Naive thymus-derived CD4-positive, alpha-beta T cell (primary cell): ENCODE measurements around the gene ERV3-1. TPM values are rescaled to one million over a fixed set of nuclear protein-coding genes. Genes with fewer than 3 reads are reported as not detected.
"Not testable (repeated sequence)": the region's sequence is repeated elsewhere in the genome, so short reads cannot be mapped to it uniquely, and the experiment has no call there.

ENCODE experiments used
- ATAC-seq: fragments of 150-1000 bp; cut with Tn5 transposase; 2 replicates; pipeline ENCODE4 v1.10.0; 2021; ENCODE audit warnings: mild to moderate bottlenecking, moderate library complexity
- CTCF ChIA-PET: fragments of 350-600 bp; sonication (Branson Sonifier 250); formaldehyde crosslinking; loops from one replicate; lab custom pipeline; 2021; ENCODE audit warnings: antibody characterized with exemption; lab: Charles Lee
- POLR2A ChIA-PET: fragments of 350-600 bp; sonication (Branson Sonifier 250); formaldehyde crosslinking; loops from one replicate; lab custom pipeline; 2021; ENCODE audit warnings: antibody characterized with exemption, inconsistent platforms; lab: Charles Lee
- DNase-seq, 9 donors: peaks; one replicate each; pipeline versions ENCODE4 v3.0.0 to v3.0.0-alpha.2; 2020 to 2022; ENCODE audit warnings: mixed read lengths in 1 of 9
- H3K27ac ChIP-seq: one replicate; pipeline ENCODE4 v1.7.0; 2013; ENCODE audit warnings: mild to moderate bottlenecking, low read depth, low read length, moderate library complexity
- H3K27me3 ChIP-seq, 2 donors: one replicate each; pipeline ENCODE4 v1.7.0; 2013; ENCODE audit warnings: low read length in 2 of 2, mild to moderate bottlenecking in 2 of 2, moderate library complexity in 2 of 2; ENCODE audit not compliant: control insufficient read depth in 2 of 2, insufficient read depth in 2 of 2
- H3K36me3 ChIP-seq, 3 experiments: 1 replicate in 2 of 3; 2 replicates in 1 of 3; pipeline ENCODE4 v1.7.0; 2013; ENCODE audit warnings: low read length in 3 of 3, mild to moderate bottlenecking in 3 of 3, moderate library complexity in 1 of 3; ENCODE audit not compliant: insufficient read depth in 3 of 3, control insufficient read depth in 2 of 3
- H3K4me1 ChIP-seq, 2 donors: one replicate each; pipeline ENCODE4 v1.7.0; 2013; ENCODE audit warnings: low read length in 2 of 2, mild to moderate bottlenecking in 2 of 2, moderate library complexity in 1 of 2; ENCODE audit not compliant: control insufficient read depth in 2 of 2, insufficient read depth in 2 of 2
- H3K4me3 ChIP-seq: 2 replicates; pipeline ENCODE4 v1.7.0; 2013; ENCODE audit warnings: mild to moderate bottlenecking, low read length
- H3K9me3 ChIP-seq, 3 experiments: 1 replicate in 2 of 3; 2 replicates in 1 of 3; pipeline ENCODE4 v1.7.0; 2013; ENCODE audit warnings: low read length in 3 of 3; ENCODE audit not compliant: control insufficient read depth in 2 of 3
- H3K27ac Mint-ChIP-seq, 9 donors: one replicate each; pipeline ENCODE4 v1.8.0; 2020 to 2022; ENCODE audit warnings: mixed read lengths in 9 of 9, mild to moderate bottlenecking in 8 of 9, moderate library complexity in 5 of 9, inconsistent platforms in 2 of 9
- H3K27me3 Mint-ChIP-seq, 5 donors: one replicate each; pipeline ENCODE4 v1.8.0; 2021 to 2022; ENCODE audit warnings: mixed read lengths in 5 of 5, mild to moderate bottlenecking in 1 of 5
- H3K36me3 Mint-ChIP-seq, 5 donors: one replicate each; pipeline ENCODE4 v1.8.0; 2020 to 2022; ENCODE audit warnings: mixed read lengths in 5 of 5, mild to moderate bottlenecking in 3 of 5, inconsistent platforms in 1 of 5
- H3K4me1 Mint-ChIP-seq, 7 donors: one replicate each; pipeline ENCODE4 v1.8.0; 2020 to 2022; ENCODE audit warnings: mixed read lengths in 7 of 7, mild to moderate bottlenecking in 3 of 7, inconsistent platforms in 1 of 7
- H3K4me3 Mint-ChIP-seq, 10 donors: one replicate each; pipeline ENCODE4 v1.8.0; 2020 to 2022; ENCODE audit warnings: mild to moderate bottlenecking in 10 of 10, mixed read lengths in 10 of 10, moderate library complexity in 6 of 10, inconsistent platforms in 2 of 10
- H3K9me3 Mint-ChIP-seq, 11 donors: one replicate each; pipeline ENCODE4 v1.8.0; 2020 to 2022; ENCODE audit warnings: mixed read lengths in 11 of 11, mild to moderate bottlenecking in 4 of 11, inconsistent platforms in 1 of 11, moderate library complexity in 1 of 11
- intact Hi-C, 2 donors: fragments of 100-400 bp; cut with micrococcal nuclease; formaldehyde crosslinking; loops; one replicate each; pipeline ENCODE4 v1.15.1; 2023
- polyA plus RNA-seq, 2 donors: library from polyadenylated mRNA; unstranded; fragments of 300-500 nt; fragmentation: Illumina TruSeq; gene quantifications; one replicate each; pipeline ENCODE4 v1.2.3, GENCODE V29; 2021
- total RNA-seq, 6 experiments: library from RNA in 5 of 6; stranded (reverse) in 5 of 6; gene quantifications; 1 replicate in 5 of 6; 2 replicates in 1 of 6; pipeline ENCODE4 v1.2.3 and lab custom pipeline; 2021 to 2026

Gene ERV3-1
- total and polyA plus RNA-seq, 7 experiments from 2014 or later, result 7.9 to 22.9 (median 13.4) TPM

DNA sequence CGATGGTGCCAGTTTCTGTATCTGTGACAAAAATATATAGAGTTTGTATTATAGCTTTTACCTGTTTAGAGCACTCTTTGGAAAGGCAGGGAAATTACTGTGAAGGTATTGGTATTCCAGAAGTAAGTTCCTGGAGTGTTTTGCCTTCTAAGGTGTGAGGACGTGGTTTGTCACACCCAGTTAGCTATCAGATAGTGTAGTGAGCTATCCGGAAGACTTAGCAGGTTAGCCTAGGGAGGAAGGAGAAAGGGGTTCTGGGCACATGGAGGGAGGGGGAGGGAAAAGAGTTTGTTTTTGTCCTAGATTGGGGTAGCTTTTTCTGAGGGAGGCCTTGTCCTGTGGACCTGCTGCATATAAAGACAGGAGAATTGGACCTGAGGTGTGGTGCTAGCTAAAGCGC, 39.8 kb upstream of the ERV3-1 start:
- H3K4me1 ChIP-seq, H3K9me3 ChIP-seq, H3K36me3 ChIP-seq, POLR2A ChIA-PET, H3K27ac ChIP-seq, H3K27me3 ChIP-seq, H3K4me3 Mint-ChIP-seq, intact Hi-C loops, H3K4me3 ChIP-seq, DNase-seq, CTCF ChIA-PET, ATAC-seq, H3K27ac Mint-ChIP-seq, H3K27me3 Mint-ChIP-seq: not testable (repeated sequence)
- H3K4me1 Mint-ChIP-seq, result peaks cover 0 to 14% (median 8%) of the 10 kb centered on the region in 7 donors
- peaks cover 0 to 13% (median 3%) of the 10 kb centered on the region in 11 donors for H3K9me3 Mint-ChIP-seq
- peaks cover 3 to 23% (median 18%) of the 10 kb centered on the region in 5 donors for H3K36me3 Mint-ChIP-seq

DNA sequence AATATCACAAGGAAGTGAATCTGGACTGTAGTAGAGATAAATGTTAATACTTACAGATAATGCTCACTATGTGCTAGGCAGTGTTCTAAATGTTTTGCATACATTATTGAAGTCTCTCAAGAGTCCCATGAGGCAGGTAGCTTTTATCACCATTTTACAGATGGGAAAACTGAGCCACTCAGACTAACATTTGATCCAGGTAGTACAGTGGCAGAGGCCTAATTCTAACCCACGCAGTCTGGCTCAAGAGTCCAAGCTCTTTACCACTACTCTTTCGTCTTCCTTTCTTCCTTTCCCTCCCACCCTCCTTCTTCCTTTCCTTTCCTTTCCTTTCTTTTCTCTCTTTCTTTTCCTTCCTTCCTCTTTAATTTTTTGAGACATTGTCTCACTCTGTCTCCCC, 39.1 kb upstream of the ERV3-1 start:
- intact Hi-C loops, H3K27me3 ChIP-seq, H3K27me3 Mint-ChIP-seq, POLR2A ChIA-PET, H3K27ac ChIP-seq, ATAC-seq, DNase-seq, H3K36me3 ChIP-seq, H3K9me3 ChIP-seq, H3K4me3 Mint-ChIP-seq, H3K4me1 ChIP-seq, H3K4me1 Mint-ChIP-seq, H3K27ac Mint-ChIP-seq, H3K4me3 ChIP-seq, CTCF ChIA-PET, H3K9me3 Mint-ChIP-seq: not testable (repeated sequence)
- peaks cover 0 to 15% (median 11%) of the 10 kb centered on the region in 5 donors for H3K36me3 Mint-ChIP-seq

DNA sequence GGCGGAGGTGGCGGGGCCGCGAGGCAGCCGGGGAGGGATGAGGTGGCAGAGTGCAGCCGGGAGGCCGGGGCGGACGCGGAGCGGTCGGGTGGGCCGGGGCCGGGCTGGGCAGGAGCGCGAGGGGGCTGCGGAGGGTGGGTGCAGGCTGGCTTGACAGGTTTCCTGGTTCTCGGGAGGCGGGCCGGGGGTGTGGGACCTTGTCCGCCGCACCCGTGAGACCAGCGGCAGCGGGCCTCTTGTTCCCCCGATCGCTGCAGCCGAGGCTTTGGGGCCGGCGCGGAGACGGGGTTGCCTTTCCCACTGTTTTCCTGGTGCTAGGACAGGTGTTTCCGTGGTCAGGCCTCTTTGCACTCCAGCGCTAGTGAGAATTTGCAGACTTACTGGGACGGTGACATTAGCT, 32.3 kb upstream of the ERV3-1 start:
- H3K27ac Mint-ChIP-seq, result peak overlapping the region; percentile 23 to 93 (median 82)
- H3K4me1 Mint-ChIP-seq, result peaks cover 7 to 18% (median 15%) of the 10 kb centered on the region in 7 donors
- H3K4me1 ChIP-seq, H3K9me3 ChIP-seq, H3K9me3 Mint-ChIP-seq, H3K27me3 ChIP-seq, H3K36me3 Mint-ChIP-seq, H3K36me3 ChIP-seq, H3K27me3 Mint-ChIP-seq, ATAC-seq, CTCF ChIA-PET: not testable (repeated sequence)
- DNase-seq, result peak in 8 of 9 donors; percentile 14 to 53 (median 18)
- H3K4me3 Mint-ChIP-seq, result peak overlapping the region; percentile 81 to 94 (median 86)
- POLR2A ChIA-PET, result interaction anchor here (0.6 to 1.7 kb wide), 3 partner anchors 136 to 732 kb away, joined by 3 to 10 read pairs (median 4); partner anchors contain the start of gene ZNF273
- Histone ChIP-seq H3K4me3 (peak overlapping the region; percentile 34), H3K27ac (peak overlapping the region; percentile 66)
- intact Hi-C loops, result loop anchor here (1.0 to 10.0 kb wide), 18 partner anchors 32 to 1959 kb away; partner anchors contain the start of genes ERV3-1 (in 2 of the 2), ZNF138 (in 2 of the 2), ZNF273 (in 2 of the 2) and CRCP (in 1 of the 2)

DNA sequence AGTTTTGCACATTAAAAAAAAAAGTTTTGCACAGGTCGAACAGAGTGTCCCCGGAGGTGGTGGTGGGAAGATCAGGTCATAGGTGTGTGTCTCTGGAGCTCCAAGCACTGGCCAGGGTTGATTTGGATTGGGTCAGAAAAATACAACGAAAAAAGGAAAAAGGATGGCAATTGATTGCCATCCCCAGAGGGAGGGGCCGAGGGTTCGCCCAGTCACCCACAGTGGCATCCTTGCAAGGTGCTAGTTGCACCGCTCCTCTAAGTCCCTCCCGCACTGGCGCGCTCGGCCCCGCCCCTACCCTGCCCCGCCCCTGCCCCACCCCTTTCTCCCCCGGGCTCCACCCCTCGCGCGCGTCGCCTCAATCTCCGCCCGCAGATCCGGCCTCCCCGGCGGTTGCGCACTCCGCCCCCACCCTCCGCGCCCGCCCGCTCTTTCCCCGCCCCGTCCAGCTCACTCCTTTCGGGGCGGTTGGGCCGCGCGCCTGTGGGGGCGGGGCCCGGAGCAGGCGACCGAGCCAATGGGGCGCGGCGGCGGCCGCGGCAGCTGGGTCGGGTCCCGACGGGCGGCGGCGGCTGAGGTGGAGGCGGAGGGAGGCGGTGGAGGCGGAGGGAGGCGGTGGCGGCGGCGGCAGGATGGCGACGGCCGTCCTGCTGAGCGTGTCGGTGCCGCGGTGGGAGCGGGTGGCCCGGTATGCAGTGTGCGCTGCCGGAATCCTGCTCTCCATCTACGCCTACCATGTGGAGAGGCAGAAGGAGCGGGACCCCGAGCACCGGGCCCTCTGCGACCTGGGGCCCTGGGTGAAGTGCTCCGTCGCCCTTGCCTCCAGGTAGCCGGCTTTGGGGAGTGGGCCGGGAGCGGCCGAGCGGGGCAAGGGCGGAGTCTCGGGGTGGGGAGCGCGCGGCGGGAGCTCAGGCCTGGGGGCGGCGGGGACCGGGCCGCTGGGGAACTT, 31.5 kb upstream of the ERV3-1 start:
- Histone ChIP-seq H3K27ac (peak overlapping the region; percentile 80), H3K36me3 (peaks cover 0 to 3% (median 0%) of the 10 kb centered on the region in 3 experiments), H3K27me3 (no peaks in the 10 kb centered on the region), H3K4me3 (no peak overlapping the region), H3K4me1 (peaks cover 0 to 8% of the 10 kb centered on the region in 2 donors), H3K9me3 (no peaks in the 10 kb centered on the region)
- POLR2A ChIA-PET, result interaction anchor here (0.6 to 1.7 kb wide), 7 partner anchors 32 to 1807 kb away, joined by 3 to 20 read pairs (median 3); partner anchors contain the start of genes ERV3-1, ZNF273 and ZNF680
- peak; percentile 85 to 92 (median 88) for DNase-seq
- peak; percentile 95 for ATAC-seq
- CTCF ChIA-PET, result interaction anchor here (1.3 kb wide), 1 partner anchor 31 kb away, joined by 3 read pairs; the partner anchor contains the start of gene ERV3-1
- Mint-ChIP-seq H3K4me1 (peaks cover 7 to 18% (median 15%) of the 10 kb centered on the region in 7 donors), H3K36me3 (no peaks in the 10 kb centered on the region), H3K27ac (peak overlapping the region; percentile 10 to 91 (median 83)), H3K4me3 (peak overlapping the region; percentile 77 to 87 (median 82)), H3K9me3 (peaks cover 0 to 3% (median 0%) of the 10 kb centered on the region in 11 donors), H3K27me3 (no peaks in the 10 kb centered on the region)
- intact Hi-C loops, result loop anchor here (1.0 to 10.0 kb wide), 18 partner anchors 32 to 1959 kb away; partner anchors contain the start of genes ERV3-1 (in 2 of the 2), ZNF138 (in 2 of the 2), ZNF273 (in 2 of the 2) and CRCP (in 1 of the 2)

DNA sequence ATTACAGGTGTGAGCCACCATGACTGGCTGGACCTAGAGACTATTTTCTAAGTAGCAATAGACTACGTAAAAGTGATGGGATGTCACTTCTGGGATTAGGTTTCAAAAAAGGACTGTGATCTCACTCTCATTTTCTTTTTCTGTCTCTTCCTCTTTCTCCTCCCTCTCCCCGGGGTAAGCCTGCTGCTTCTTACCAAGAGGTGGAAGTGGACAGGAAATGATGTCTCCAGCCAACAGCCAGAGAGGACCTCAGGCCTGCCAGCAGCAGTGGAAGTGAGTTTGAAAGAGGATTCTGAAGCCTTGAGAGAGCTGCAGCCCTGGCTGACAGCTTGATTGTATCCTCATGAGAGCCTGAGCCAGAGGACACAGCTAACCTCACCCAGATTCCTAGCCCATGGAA, 30.0 kb upstream of the ERV3-1 start:
- CTCF ChIA-PET, H3K4me3 ChIP-seq, H3K4me1 ChIP-seq, H3K36me3 Mint-ChIP-seq, ATAC-seq, H3K9me3 Mint-ChIP-seq, H3K27ac Mint-ChIP-seq, H3K36me3 ChIP-seq, POLR2A ChIA-PET, H3K9me3 ChIP-seq, H3K27ac ChIP-seq, H3K27me3 Mint-ChIP-seq, H3K27me3 ChIP-seq, DNase-seq: not testable (repeated sequence)
- peaks cover 7 to 18% (median 15%) of the 10 kb centered on the region in 7 donors for H3K4me1 Mint-ChIP-seq
- intact Hi-C loops, result loop anchor here (5.0 to 10.0 kb wide), 4 partner anchors 838 to 1961 kb away; partner anchors contain the start of genes CRCP (in 1 of the 2), GUSB (in 1 of the 2), SBDS (in 1 of the 2) and TYW1 (in 1 of the 2)
- H3K4me3 Mint-ChIP-seq, result peak overlapping the region in 1 of 10 donors; percentile 41

DNA sequence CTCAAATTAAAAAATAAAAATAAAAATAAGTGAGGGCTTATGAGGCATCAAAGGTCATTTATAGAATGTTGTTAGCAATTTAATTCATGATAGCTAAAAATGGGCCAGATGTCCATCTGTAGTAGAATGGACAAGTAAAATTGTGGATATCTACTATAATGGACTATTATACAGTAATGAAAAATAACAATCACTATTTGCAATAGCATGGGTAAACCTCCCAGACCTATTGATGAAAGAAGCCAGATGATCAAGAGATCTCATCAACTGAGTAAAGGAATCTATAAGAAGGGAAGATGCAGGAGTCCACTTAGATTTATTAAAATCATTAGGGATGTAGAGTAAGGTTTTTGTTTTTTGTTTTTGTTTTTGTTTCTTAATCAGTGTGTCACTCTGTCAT, 29.0 kb upstream of the ERV3-1 start:
- intact Hi-C loops, result loop anchor here (5.0 to 10.0 kb wide), 4 partner anchors 839 to 1962 kb away; partner anchors contain the start of genes CRCP (in 1 of the 2), GUSB (in 1 of the 2), SBDS (in 1 of the 2) and TYW1 (in 1 of the 2)
- H3K4me1 Mint-ChIP-seq, result peaks cover 7 to 18% (median 15%) of the 10 kb centered on the region in 7 donors
- H3K27ac Mint-ChIP-seq, H3K27me3 ChIP-seq, ATAC-seq, H3K36me3 ChIP-seq, H3K36me3 Mint-ChIP-seq, H3K27me3 Mint-ChIP-seq, H3K9me3 ChIP-seq, POLR2A ChIA-PET, H3K4me3 ChIP-seq, H3K4me3 Mint-ChIP-seq, H3K9me3 Mint-ChIP-seq, H3K27ac ChIP-seq, CTCF ChIA-PET, DNase-seq, H3K4me1 ChIP-seq: not testable (repeated sequence)
